Common myeloid progenitor, CD34-positive (primary cell): ENCODE measurements around the gene SNURF.

Experiments used
- CTCF ChIA-PET: fragments of 350-600 bp; sonication (Branson Sonifier 250); formaldehyde crosslinking; loops from one replicate; lab custom pipeline; 2021; ENCODE audit warnings: antibody characterized with exemption; lab: Charles Lee
- POLR2A ChIA-PET: fragments of 350-600 bp; sonication (Branson Sonifier 250); formaldehyde crosslinking; loops from one replicate; lab custom pipeline; 2021; ENCODE audit warnings: antibody characterized with exemption; lab: Charles Lee
- DNase-seq, 3 donors: peaks; one replicate each; pipeline versions ENCODE4 v3.0.0 to v3.0.0-alpha.2; 2013
- H3K27ac ChIP-seq, 2 experiments: 1 replicate in 1 of 2; 2 replicates in 1 of 2; pipeline ENCODE4 v1.7.0; 2013; ENCODE audit warnings: inconsistent platforms in 2 of 2, low read length in 2 of 2, mild to moderate bottlenecking in 2 of 2, low read depth in 1 of 2, moderate library complexity in 1 of 2; ENCODE audit not compliant: severe bottlenecking in 2 of 2, insufficient read depth in 1 of 2, poor library complexity in 1 of 2
- H3K27me3 ChIP-seq, 5 experiments: replicated peaks in 2 of 5; 1 replicate in 3 of 5; 2 replicates in 2 of 5; pipeline versions ENCODE4 v1.6.1 to v1.7.0; 2013; ENCODE audit warnings: low read length in 4 of 5, mild to moderate bottlenecking in 2 of 5, moderate library complexity in 2 of 5, inconsistent platforms in 1 of 5; ENCODE audit not compliant: insufficient read depth in 5 of 5, control insufficient read depth in 4 of 5
- H3K36me3 ChIP-seq, 4 experiments: 1 replicate in 2 of 4; 2 replicates in 2 of 4; pipeline versions ENCODE4 v1.6.1 to v1.7.0; 2013; ENCODE audit warnings: low read length in 3 of 4, control low read depth in 1 of 4, mild to moderate bottlenecking in 1 of 4; ENCODE audit not compliant: control insufficient read depth in 4 of 4, insufficient read depth in 4 of 4
- H3K4me1 ChIP-seq, 4 experiments: 1 replicate in 3 of 4; 2 replicates in 1 of 4; pipeline versions ENCODE4 v1.6.1 to v1.7.1; 2013; ENCODE audit warnings: low read length in 3 of 4, mild to moderate bottlenecking in 3 of 4, control low read depth in 1 of 4, inconsistent platforms in 1 of 4, moderate library complexity in 1 of 4; ENCODE audit not compliant: control insufficient read depth in 4 of 4, insufficient read depth in 4 of 4; ENCODE audit errors: control extremely low read depth in 1 of 4
- H3K4me3 ChIP-seq, 7 experiments: 1 replicate in 4 of 7; 2 replicates in 3 of 7; pipeline versions ENCODE4 v1.5.1 to v1.7.0; 2013; ENCODE audit warnings: mild to moderate bottlenecking in 7 of 7, low read length in 6 of 7, moderate library complexity in 6 of 7, inconsistent platforms in 2 of 7, low read depth in 2 of 7, control low read depth in 1 of 7; ENCODE audit not compliant: insufficient read depth in 4 of 7, control insufficient read depth in 1 of 7; ENCODE audit errors: extremely low read depth in 1 of 7
- H3K9me3 ChIP-seq, 5 experiments: 1 replicate in 4 of 5; 2 replicates in 1 of 5; pipeline versions ENCODE4 v1.6.1 to v1.7.1; 2013; ENCODE audit warnings: low read length in 4 of 5, mild to moderate bottlenecking in 2 of 5, inconsistent platforms in 1 of 5, low read depth in 1 of 5, moderate library complexity in 1 of 5; ENCODE audit not compliant: control insufficient read depth in 4 of 5, insufficient read depth in 2 of 5; ENCODE audit errors: control extremely low read depth in 1 of 5
- WGBS: methylation state at CpG from one replicate; pipeline ENCODE4 v1.1.5; 2013; ENCODE audit not compliant: insufficient coverage; 5-methylcytosine and 5-hydroxymethylcytosine counted together

The SNURF gene

GRCh38 chr15:24986653-24987052, 31.9 kb downstream of the SNURF start:
- 84% methylated on average over 6 of the region's 6 CpGs for WGBS
- ChIA-PET POLR2A (no interaction called here), CTCF (no interaction called here)
- DNase-seq, result no peak
- Histone ChIP-seq H3K4me3 (no peak overlapping the region), H3K27ac (no peak overlapping the region), H3K27me3 (no peaks in the 10 kb centered on the region), H3K9me3 (peaks cover 2 to 57% (median 13%) of the 10 kb centered on the region in 5 experiments), H3K4me1 (no peaks in the 10 kb centered on the region), H3K36me3 (peaks cover 5 to 74% (median 17%) of the 10 kb centered on the region in 4 experiments)
